SK-N-MC (cell line): ENCODE measurements around the gene SSX2IP.

Experiments
- EZH2 ChIP-seq: fragments of 200-600 bp; sonication (generic); IDR thresholded peaks from one replicate; pipeline ENCODE4 v1.6.1; 2017; ENCODE audit warnings: antibody characterized with exemption
- FOXP2 ChIP-seq: optimal IDR thresholded peaks from 2 replicates; pipeline ENCODE3; 2011; ENCODE audit warnings: mild to moderate bottlenecking, moderate library complexity; ENCODE audit not compliant: insufficient read depth; ENCODE audit errors: extremely low read length, control extremely low read depth
- POLR2AphosphoS5 ChIP-seq: IDR thresholded peaks from 2 replicates; pipeline ENCODE4 v1.6.1; 2012; ENCODE audit warnings: mild to moderate bottlenecking, low read depth, low read length, borderline replicate concordance

GRCh38 chr1:84635429-84635828 lies 54.8 kb downstream of the SSX2IP start:
- TF ChIP-seq POLR2AphosphoS5 = no peak
- TF ChIP-seq EZH2 = no peak
- TF ChIP-seq FOXP2 = no peak
